ENCODE data around the gene SYT12. TPM values are rescaled to one million over a fixed set of nuclear protein-coding genes. Genes with fewer than 3 reads are reported as not detected.

The SYT12 gene
- total RNA-seq, 1 experiment from 2014 or later: 4.3 TPM

- no peak for TF ChIP-seq ZBTB33 (IDR thresholded peaks at IDR 0.05; ENCODE audit: extremely low read depth, insufficient replicate concordance, low read length)
- no peak; the same call in 1 of the 2 replicates for TF ChIP-seq ELF1 (IDR thresholded peaks at IDR 0.05; ENCODE audit: borderline replicate concordance, low read depth)
- peak; percentile 29; the same call in 1 of the 2 replicates for TF ChIP-seq POLR2AphosphoS5 (IDR thresholded peaks at IDR 0.05; ENCODE audit: low read depth, low read length)
- peak; percentile 100 for TF ChIP-seq EGR1 (IDR thresholded peaks at IDR 0.05; ENCODE audit: low read depth)
- TF ChIP-seq SP1 (IDR thresholded peaks at IDR 0.05; ENCODE audit: low read depth): peak; percentile 90
- no peak for TF ChIP-seq ZFX (IDR thresholded peaks at IDR 0.05)
- no peak for TF ChIP-seq CTCF (IDR thresholded peaks at IDR 0.05 in 2 of 3, conservative IDR thresholded peaks at IDR 0.05 in 1 of 3; ENCODE audit: borderline replicate concordance in 1 of 3, insufficient read depth in 1 of 3, low read depth in 2 of 3, low read length in 2 of 3)
- no peak for TF ChIP-seq CEBPB (IDR thresholded peaks at IDR 0.05; ENCODE audit: low read depth)
- no peak for TF ChIP-seq SIN3A (IDR thresholded peaks at IDR 0.05; ENCODE audit: low read depth)
- peak; percentile 68; the same call in 1 of the 2 replicates for TF ChIP-seq CBX3 (IDR thresholded peaks at IDR 0.05; ENCODE audit: low read depth)
- no peak for TF ChIP-seq TCF7L2 (IDR thresholded peaks at IDR 0.05; ENCODE audit: borderline replicate concordance, extremely low read depth, insufficient read depth, insufficient read length)
Measured at GRCh38 chr11:67022341-67022933, 497 bp upstream of the SYT12 start (continued).
